Measurements from ENCODE around the gene HLF. TPM values are rescaled to one million over a fixed set of nuclear protein-coding genes. Genes with fewer than 3 reads are reported as not detected.

The HLF gene, protein sequence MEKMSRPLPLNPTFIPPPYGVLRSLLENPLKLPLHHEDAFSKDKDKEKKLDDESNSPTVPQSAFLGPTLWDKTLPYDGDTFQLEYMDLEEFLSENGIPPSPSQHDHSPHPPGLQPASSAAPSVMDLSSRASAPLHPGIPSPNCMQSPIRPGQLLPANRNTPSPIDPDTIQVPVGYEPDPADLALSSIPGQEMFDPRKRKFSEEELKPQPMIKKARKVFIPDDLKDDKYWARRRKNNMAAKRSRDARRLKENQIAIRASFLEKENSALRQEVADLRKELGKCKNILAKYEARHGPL
- total RNA-seq (2022; extraction: Qiagen RNA extraction), result 0.09 to 0.14 TPM (median 0.10 TPM) in 5 replicates

DNA sequence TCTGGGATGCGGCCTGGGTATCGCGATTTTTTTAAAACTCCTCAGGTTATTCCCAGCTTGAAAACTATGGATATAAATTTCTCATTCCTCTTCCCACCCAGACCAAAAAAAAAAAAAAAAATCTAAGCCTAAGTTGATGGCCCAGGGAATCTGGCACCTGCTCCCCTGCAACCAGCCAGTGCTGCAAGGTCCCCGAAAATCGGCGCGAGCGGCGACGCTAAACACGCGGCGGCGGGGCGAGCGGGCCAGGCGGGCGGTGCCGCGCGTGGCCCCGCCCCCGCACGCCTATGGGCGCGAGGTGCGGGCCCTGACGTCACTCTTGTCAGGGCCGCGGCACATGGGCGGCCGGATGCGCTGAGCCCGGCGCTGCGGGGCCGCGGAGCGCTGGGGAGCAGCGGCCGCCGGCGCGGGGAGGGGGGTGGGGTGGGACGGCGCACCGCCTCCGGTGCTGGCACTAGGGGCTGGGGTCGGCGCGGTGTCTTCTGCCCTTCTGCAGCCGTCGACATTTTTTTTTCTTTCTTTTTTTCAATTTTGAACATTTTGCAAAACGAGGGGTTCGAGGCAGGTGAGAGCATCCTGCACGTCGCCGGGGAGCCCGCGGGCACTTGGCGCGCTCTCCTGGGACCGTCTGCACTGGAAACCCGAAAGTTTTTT lies at the start of gene HLF:
Gene HLF, plus strand, starts transcription at position 316 of the 654 bp plus-strand sequence. CDS start 525 bp downstream, outside the sequence.

Other genes with a start within 250 kb of the HLF start
- 26.5 to 33.1 TPM (median 29.7 TPM) in 5 replicates for gene MMD, start 156.9 kb downstream of the HLF start, total RNA-seq (2022; extraction: Qiagen RNA extraction)
- not detected in 5 replicates for gene SMIM36, start 246.5 kb downstream of the HLF start, total RNA-seq (2022; extraction: Qiagen RNA extraction)

Data from A549 treated with Hydrocortisone at 1 μM for 4 hours (cell line).